ENCODE results near the gene LOXL4. TPM values are rescaled to one million over a fixed set of nuclear protein-coding genes. Genes with fewer than 3 reads are reported as not detected.

Gene LOXL4
- total and polyA plus RNA-seq, 4 experiments from 2014 or later: 0.10 TPM; not detected in 3

Other genes starting within 250 kb of the LOXL4 start
- gene CRTAC1, start 237.6 kb downstream of the LOXL4 start, total RNA-seq: not detected
- not detected for gene CRTAC1, start 237.6 kb downstream of the LOXL4 start, polyA plus RNA-seq
- gene R3HCC1L, start 133.5 kb downstream of the LOXL4 start, total RNA-seq: 10 to 100 TPM; 27.2 to 30.4 TPM
- gene R3HCC1L, start 133.5 kb downstream of the LOXL4 start, polyA plus RNA-seq: 10 to 100 TPM in 1 of 2 donors, 1 to 10 TPM in 1; 7.0 to 13.8 TPM
- 10 to 100 TPM; 36.2 to 36.6 TPM for gene PYROXD2, start 147.0 kb upstream of the LOXL4 start, total RNA-seq
- gene PYROXD2, start 147.0 kb upstream of the LOXL4 start, polyA plus RNA-seq: 1 to 10 TPM in 1 of 2 donors, under 1 TPM in 1; 0.98 to 2.8 TPM
- gene HPS1, start 178.7 kb upstream of the LOXL4 start, total RNA-seq: 100 to 1,000 TPM; 106 to 115 TPM
- gene HPS1, start 178.7 kb upstream of the LOXL4 start, polyA plus RNA-seq: 10 to 100 TPM; 72.0 to 76.7 TPM

Data from CD4-positive, alpha-beta memory T cell (primary cell).